ENCODE data around the gene EFTUD2.
"Not testable (repeated sequence)": the region's sequence is repeated elsewhere in the genome, so short reads cannot be mapped to it uniquely, and the experiment has no call there.

The EFTUD2 gene

DNA sequence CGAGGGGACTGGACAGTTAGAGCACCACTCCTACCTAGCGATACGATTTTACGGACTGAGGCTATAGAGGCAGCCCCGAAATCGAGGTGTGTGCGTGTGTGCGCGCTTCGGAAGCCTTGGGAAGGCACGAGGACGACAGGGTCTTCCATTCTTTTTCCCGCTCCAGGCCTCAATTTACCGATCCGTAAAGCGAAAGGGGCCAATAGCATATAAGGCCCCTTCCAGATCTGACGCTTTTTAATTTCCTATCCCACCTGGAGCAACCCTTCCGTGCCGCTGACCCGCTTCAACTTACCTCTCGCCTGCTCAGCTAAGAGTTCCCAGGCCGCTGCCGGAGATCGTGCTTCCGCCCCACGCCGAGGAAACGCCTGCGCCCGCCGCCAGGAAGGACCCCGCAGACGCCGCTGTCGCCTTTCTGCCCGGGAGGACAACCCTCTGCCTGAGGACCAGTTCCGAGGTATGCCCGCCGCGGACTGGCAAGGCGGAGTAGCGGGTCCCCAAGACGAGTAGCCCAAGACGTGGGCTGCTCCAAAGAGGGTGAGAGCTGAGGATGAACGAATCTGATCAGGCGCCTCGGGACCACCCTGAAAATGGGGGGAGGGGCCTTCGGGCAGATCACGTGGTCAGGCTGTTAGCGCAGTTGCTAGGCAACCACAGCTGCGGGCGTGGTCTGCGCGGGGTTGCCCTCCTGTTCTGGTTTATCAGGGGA is at the start of gene EFTUD2:
TSS of gene EFTUD2 (minus strand) at position 372 of the 709 bp plus-strand sequence. CDS start 4,924 bp downstream, outside the sequence.
- DNase-seq: peak; percentile 93

DNA sequence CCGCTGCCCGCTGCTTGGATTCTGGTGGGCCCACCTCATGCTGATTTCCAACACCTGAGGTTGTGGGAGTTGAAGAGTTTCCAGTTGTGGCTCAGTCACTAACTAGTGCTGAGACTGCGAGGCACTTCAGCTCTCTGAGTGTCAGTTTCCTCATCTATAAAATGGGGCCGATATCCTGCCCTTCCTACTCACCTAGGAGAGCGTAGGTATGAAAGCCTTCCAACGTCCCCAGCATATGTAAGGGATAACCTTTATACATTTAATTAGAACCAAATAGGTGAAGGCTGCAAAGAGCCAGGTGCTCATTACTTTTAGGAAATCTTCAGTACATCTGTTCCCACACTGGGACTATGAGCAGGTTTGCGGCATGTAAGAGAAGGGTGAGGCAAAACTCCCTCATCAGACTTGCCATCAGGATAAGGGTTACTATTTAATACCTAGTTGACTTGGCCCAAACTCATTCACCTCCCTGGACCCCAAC is 49.1 kb upstream of the EFTUD2 start:
- DNase-seq: no peak

DNA sequence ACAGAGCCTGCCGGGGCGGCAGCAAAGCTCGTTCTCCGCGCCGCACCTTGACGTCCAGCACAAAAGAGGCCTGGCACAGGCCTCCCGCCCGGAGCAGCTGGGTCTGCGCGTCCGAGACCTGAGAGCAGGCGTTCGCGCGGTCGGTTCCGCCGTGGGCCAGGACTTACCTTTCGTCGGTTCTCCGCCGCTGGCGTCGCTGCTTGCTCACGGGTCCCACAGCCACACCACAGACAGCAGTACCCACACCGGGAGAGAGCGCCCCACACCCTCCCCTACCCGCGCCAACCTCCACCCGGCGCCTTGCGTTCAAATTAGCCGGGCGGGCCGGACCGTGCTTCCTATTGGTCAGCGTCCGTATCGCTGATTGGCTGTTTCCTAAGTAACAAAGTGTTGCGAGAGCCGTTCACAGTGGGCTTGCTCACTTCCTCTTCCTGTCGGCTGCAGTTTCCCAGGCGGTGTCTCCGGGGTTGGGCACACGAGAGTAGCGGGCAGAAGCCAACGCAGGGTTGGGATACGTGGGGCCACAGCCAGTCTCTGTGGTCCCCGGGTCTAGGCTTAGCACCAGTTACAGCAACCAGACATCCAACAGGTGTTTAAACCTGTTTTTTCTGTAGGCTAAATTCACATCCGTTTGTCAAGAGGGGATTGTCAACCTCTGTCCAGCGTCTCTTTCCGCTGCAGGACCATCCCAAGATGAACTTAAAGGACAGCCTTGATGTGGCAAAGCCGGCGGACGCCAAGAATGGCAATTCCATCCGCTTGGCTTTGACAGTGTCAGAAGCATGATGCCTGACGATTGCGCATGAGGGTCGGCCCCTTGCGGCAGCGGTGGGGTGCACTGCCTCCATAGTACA is 48.4 kb upstream of the EFTUD2 start, which contains the start of gene KIF18B:
TSS of gene KIF18B (minus strand) at position 313 of the 854 bp plus-strand sequence. CDS start 11,429 bp downstream, outside the sequence.
- DNase-seq: peak; percentile 92

- not testable (repeated sequence) for DNase-seq
Observed at GRCh38 chr17:44945652-44946051, 46.4 kb upstream of the EFTUD2 start.

DNA sequence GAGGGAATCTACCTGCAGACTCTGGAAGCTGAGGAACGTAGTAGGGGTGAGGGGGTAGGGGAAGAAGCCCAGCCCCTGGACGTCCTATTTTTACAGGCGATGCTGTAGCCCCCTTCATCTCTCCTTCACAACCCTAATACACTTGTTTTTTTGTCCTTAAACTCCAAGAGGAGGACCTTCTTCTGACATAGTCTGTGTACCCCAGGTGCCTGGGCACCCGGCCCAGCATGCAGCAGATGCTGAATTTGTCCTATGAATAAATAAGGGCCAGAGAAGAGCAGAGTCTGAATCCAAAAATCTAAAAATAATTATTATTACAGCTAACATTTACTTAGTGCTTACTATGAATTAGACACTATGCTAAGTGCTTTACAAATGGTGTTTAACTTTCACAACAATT is 43.2 kb upstream of the EFTUD2 start:
- DNase-seq: no peak

GRCh38 chr17:44941712-44942331 is 42.6 kb upstream of the EFTUD2 start:
- DNase-seq: peak; percentile 8

- DNase-seq: no peak
Observed at GRCh38 chr17:44940768-44941167, 41.5 kb upstream of the EFTUD2 start.

DNA sequence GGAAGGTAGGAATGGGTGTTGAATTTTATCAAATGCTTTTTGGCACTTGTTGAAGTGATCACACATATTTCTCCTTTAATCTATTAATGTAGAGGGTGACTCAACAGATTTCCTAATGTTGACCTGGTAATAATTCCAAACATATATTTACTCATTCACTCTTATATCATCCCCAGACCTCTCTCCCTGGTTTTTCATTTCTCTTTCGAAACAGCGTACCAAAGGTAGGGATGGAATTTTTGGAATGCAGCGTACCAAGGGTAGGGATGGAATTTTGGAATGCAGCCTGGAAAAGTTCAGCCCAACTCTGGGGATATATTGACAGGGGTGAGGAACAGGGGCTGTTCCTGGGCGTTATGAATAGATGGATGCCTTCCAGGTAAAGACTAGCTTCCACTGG is 41.1 kb upstream of the EFTUD2 start:
- no peak for DNase-seq

DNA sequence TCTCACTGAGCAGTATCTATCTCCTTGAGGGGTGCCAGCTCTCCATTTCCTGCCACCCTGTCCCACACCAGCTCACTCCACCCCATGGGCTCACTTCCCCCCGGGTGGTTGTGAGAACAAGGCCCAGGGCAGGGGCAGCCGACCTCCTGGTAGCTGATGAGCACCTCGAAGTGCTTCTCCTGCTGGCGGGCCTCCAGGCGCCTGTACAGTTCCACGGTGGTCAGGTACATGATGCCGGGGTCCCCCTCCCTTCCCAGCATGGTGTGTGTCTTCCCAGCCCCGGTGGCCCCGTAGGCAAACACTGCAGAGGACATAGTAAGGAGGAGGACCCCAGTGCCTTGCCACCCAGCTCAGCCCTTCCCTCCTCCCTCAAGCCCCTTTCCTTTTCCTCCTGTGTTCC is 35.9 kb upstream of the EFTUD2 start:
- DNase-seq: no peak

GRCh38 chr17:44934745-44935105 is 35.5 kb upstream of the EFTUD2 start:
- no peak for DNase-seq

DNA sequence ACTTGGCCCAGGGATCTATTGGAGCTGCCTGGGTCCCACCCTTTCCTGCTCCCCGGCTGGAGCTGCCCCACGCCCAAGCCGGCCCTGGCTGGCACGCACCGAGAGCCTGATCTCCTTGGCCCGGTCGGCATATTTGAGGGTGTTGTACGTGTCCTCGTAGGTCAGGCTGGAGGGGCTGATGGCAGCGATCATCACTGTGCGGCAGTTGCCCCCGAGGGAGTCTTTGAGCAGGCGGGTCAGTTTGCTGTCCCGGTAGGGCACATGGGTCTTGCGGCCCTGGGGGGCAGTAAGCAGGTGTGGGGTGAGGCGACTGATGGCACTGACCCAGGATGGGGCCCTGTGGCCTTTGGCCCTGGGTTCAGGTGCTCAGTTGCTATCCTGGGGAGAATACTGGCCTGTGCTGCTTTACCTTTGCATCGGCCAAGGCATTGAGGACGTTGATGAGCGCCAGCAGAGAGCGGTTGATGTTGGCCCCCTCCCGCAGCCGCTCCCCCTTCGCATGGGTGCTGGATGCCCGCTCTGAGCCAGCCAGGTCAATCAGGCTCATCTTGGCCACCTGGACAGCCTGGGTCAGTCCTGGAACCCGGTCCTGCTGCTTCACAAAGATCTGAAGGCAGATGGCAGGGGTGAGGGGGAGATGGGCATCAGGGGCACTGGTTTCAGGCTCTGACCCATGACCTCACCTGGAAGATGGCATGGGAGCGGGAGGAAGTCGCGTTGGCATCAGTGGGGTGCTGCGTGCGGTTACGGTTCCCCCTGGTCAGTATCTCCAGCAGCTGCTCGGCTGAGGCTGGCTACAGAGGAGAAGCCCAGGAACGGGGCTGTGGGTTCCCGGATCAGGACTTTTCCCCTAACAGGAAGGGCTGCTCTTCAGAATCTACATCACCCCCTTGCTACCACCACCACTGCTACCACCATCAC is 34.8 kb upstream of the EFTUD2 start:
- no peak for DNase-seq

DNA sequence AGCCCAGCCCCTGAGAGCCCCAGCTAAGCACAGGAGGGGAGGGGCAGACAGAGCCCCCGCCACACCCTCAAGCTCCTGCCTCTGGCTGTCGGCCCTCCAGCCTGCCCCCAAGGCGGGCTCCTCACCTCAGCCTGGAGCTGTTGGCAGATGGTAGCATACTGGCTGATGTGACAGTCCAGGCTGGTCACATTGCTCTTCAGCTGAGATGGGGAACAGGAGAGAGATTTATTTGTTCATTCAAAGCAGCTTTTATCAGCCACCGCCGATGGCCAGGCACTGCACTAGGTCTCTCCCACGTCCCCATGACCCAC is 33.5 kb upstream of the EFTUD2 start:
- DNase-seq: no peak

DNA sequence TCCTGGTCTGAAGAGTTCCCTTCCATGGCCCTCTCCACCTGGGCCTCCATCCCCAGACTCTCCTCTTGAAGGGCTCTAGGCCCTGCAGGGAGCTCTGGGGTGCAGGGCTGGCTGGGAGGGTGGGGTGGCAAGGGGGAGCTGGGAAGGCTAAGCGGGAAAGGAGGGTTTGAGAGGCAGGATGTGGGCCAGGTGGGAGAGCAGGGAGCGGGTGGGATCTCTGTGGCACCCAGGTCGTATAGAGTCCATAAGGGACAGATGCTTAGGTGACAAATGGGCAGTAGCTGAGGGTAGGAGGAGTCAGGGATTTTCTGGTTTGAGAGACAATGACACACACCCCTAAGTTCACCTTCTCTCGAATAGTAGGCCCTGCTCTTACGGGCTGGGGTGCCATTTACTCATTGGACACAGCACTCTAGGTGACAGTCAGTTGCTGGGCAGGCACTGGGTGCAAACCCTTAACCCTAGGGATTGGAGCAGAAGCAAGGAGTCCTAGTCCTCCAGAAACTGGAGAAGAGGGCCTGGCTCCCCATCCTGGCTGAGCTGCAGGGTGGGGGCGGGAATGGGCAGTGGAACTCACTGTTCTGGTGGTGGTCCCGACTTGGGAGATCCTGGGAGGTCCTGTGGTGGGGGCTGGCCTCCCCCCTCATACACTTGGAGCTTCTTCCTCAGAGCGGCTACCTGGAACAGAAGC is 33.0 kb upstream of the EFTUD2 start:
- no peak for DNase-seq

- no peak for DNase-seq
Observed at GRCh38 chr17:44931376-44931775, 32.1 kb upstream of the EFTUD2 start.

GRCh38 chr17:44930667-44931066 is 31.4 kb upstream of the EFTUD2 start:
- no peak for DNase-seq

GRCh38 chr17:44928950-44929720 is 29.9 kb upstream of the EFTUD2 start:
- no peak for DNase-seq

GRCh38 chr17:44928136-44928535 is 28.9 kb upstream of the EFTUD2 start:
- DNase-seq: no peak

- DNase-seq: no peak
Observed at GRCh38 chr17:44927696-44928095, 28.5 kb upstream of the EFTUD2 start.

GRCh38 chr17:44926821-44927525 is 27.7 kb upstream of the EFTUD2 start:
- DNase-seq: no peak
